Measurements from ENCODE around the gene ARSK.

DNA sequence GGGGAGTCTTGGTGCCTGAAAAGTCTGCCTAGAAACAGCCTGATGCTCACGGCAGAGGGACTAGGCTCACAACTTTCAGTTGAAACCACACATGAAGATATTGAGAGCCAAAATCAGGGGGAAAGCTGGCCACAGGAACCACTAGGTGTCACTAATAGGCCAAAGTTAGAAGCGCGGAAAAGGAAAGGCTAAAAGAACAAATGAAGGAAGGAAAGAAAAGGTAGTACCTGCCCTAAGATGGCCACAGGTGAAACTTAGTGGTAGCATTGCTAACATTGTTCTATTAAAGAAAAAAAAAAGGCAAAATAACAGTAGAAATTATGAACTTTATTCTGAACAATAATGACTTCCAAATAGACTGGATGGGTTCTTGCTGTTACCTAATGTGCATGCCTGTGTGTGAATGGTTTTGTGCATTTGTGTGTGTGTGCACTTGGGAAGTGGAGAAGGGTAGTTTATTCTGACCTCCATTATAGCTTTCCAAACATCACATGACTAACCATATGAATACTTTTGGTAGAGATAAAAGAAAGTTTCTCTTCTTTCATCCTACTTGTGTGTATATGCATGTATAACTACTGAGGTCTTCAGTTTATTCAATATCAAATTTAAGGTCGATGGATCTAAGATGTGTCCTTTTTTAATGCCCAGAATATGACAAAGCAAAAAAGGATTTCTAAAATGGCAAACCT lies 89.6 kb downstream of the ARSK start:
- TF ChIP-seq FOXM1 (IDR thresholded peaks at IDR 0.05; ENCODE audit: low read depth) = no peak
- peak; percentile 86 for TF ChIP-seq CTCF (IDR thresholded peaks at IDR 0.05)
- no peak for TF ChIP-seq RCOR1 (IDR thresholded peaks at IDR 0.05; ENCODE audit: low read length)
- TF ChIP-seq TAF1 (IDR thresholded peaks at IDR 0.05; ENCODE audit: borderline replicate concordance, low read depth, low read length) = no peak
- TF ChIP-seq NFIC (IDR thresholded peaks at IDR 0.05; ENCODE audit: borderline replicate concordance) = no peak
- no peak for TF ChIP-seq RFX5 (IDR thresholded peaks at IDR 0.05; ENCODE audit: low read length)
- TF ChIP-seq MXI1 (IDR thresholded peaks at IDR 0.05; ENCODE audit: low read depth, low read length) = 0 out of 2 replicates have a peak, but pooled peaks have one; percentile 15

Measured in SK-N-SH (cell line).